Aorta (tissue), 5 donors: ENCODE measurements around the gene TCP11X1. TPM values are rescaled to one million over a fixed set of nuclear protein-coding genes. Genes with fewer than 3 reads are reported as not detected.
"Not testable (repeated sequence)": the region's sequence is repeated elsewhere in the genome, so short reads cannot be mapped to it uniquely, and the experiment has no call there.

Experiments used
- ATAC-seq: fragments of 200-7000 bp; cut with Tn5 transposase; one replicate; pipeline ENCODE4 v1.9.1; 2022; ENCODE audit warnings: moderate library complexity; ENCODE audit not compliant: low FRiP score
- DNase-seq, 2 donors: peaks; one replicate each; pipeline ENCODE4 v3.0.0-alpha.2; 2020
- H3K27ac ChIP-seq, 2 donors: one replicate each; pipeline ENCODE4 v1.5.1; 2013; ENCODE audit warnings: low read length in 2 of 2, mild to moderate bottlenecking in 2 of 2, moderate library complexity in 2 of 2, control low read depth in 1 of 2, inconsistent platforms in 1 of 2, low read depth in 1 of 2
- H3K27me3 ChIP-seq, 2 donors: one replicate each; pipeline ENCODE4 v1.6.1; 2013; ENCODE audit warnings: control low read depth in 1 of 2, low read length in 1 of 2, mild to moderate bottlenecking in 1 of 2, moderate library complexity in 1 of 2; ENCODE audit not compliant: insufficient read depth in 2 of 2, control insufficient read depth in 1 of 2
- H3K36me3 ChIP-seq, 2 donors: one replicate each; pipeline ENCODE4 v1.6.1; 2013; ENCODE audit warnings: control low read depth in 1 of 2, low read length in 1 of 2, mild to moderate bottlenecking in 1 of 2; ENCODE audit not compliant: insufficient read depth in 2 of 2, control insufficient read depth in 1 of 2
- H3K4me1 ChIP-seq, 2 donors: one replicate each; pipeline ENCODE4 v1.6.1; 2013; ENCODE audit warnings: low read length in 2 of 2, control low read depth in 1 of 2, mild to moderate bottlenecking in 1 of 2, moderate library complexity in 1 of 2; ENCODE audit not compliant: insufficient read depth in 2 of 2, control insufficient read depth in 1 of 2
- H3K4me3 ChIP-seq, 2 donors: one replicate each; pipeline ENCODE4 v1.5.1; 2013; ENCODE audit warnings: low read length in 2 of 2, control low read depth in 1 of 2, mild to moderate bottlenecking in 1 of 2
- H3K9me3 ChIP-seq: one replicate; pipeline ENCODE4 v1.6.1; 2013; ENCODE audit warnings: mild to moderate bottlenecking, low read length; ENCODE audit not compliant: control insufficient read depth
- WGBS, 2 donors: extraction: QIAGEN DNeasy Blood & Tissue Kit; methylation state at CpG; one replicate each; pipeline ENCODE4 v1.1.7; 2013; 5-methylcytosine and 5-hydroxymethylcytosine counted together
- intact Hi-C, 2 donors: fragments of 100-400 bp; cut with DNase I; formaldehyde crosslinking; loops; one replicate each; pipeline versions ENCODE4 v1.14.2 to v1.15.0; 2022
- long read RNA-seq, 2 donors: library from polyadenylated mRNA; unstranded; transcript quantifications; one replicate each; pipeline ENCODE4 v2.0.0, GENCODE V29; 2020 to 2021
- polyA plus RNA-seq, 2 donors: library from polyadenylated mRNA; stranded (reverse); fragments of 200-250 nt; gene quantifications; one replicate each; pipeline ENCODE4 v1.2.3, GENCODE V29; 2013
- total RNA-seq, 2 donors: library from RNA; stranded (reverse); fragmentation: NEBNext Ultra II Directional; extraction: Animal tissue kit (Norgen Biotek cat#: 25700); gene quantifications; one replicate each; pipeline ENCODE4 v1.2.1, GENCODE V29; 2021
- donor health status: healthy with polysubstance abuse.
- donor health status: Bipolar disorder and iron deficiency.
- donor health status: DM: no; HTN: no; CAD: no.
- donor health status: DM: no; HTN: no; CAD: no.
- donor health status: DM: yes; HTN: yes; CAD: no.

Gene TCP11X1
- not detected for total RNA-seq
- not detected for polyA plus RNA-seq
- long read RNA-seq, donor 1 = 0 reads
- long read RNA-seq, donor 2 = 0 reads

GRCh38 chrX:102214986-102215385 lies at the start of gene TCP11X1:
TSS of gene TCP11X1 (plus strand) at chrX:102215301.
- H3K4me1 ChIP-seq, H3K36me3 ChIP-seq, H3K27ac ChIP-seq, H3K27me3 ChIP-seq, H3K9me3 ChIP-seq, ATAC-seq, H3K4me3 ChIP-seq, intact Hi-C loops, DNase-seq: not testable (repeated sequence)
- no CpG with 5 or more reads among the region's 15 CpGs for WGBS, 2 donors

GRCh38 chrX:102185967-102186720 lies 29.0 kb upstream of the TCP11X1 start:
- WGBS, 2 donors = 60 to 85% methylated on average over 7 of the region's 7 CpGs
- no peaks in the 10 kb centered on the region for H3K36me3 ChIP-seq
- no peak overlapping the region for H3K4me3 ChIP-seq
- H3K4me1 ChIP-seq = no peaks in the 10 kb centered on the region
- no peaks in the 10 kb centered on the region for H3K27me3 ChIP-seq
- H3K9me3 ChIP-seq = no peaks in the 10 kb centered on the region
- ATAC-seq = no peak
- H3K27ac ChIP-seq = no peak overlapping the region
- DNase-seq = no peak
- intact Hi-C loops = no loop called here

- ATAC-seq, H3K36me3 ChIP-seq, H3K4me3 ChIP-seq, H3K4me1 ChIP-seq, intact Hi-C loops, H3K27me3 ChIP-seq, H3K9me3 ChIP-seq, DNase-seq, H3K27ac ChIP-seq: not testable (repeated sequence)
- WGBS, 2 donors = no CpG with 5 or more reads among the region's 5 CpGs
Measured at GRCh38 chrX:102207940-102208339, 7.2 kb upstream of the TCP11X1 start.

GRCh38 chrX:102216497-102216896 lies 1.4 kb downstream of the TCP11X1 start:
- WGBS, 2 donors = no CpG with 5 or more reads among the region's 3 CpGs

GRCh38 chrX:102235678-102236077 lies 20.6 kb downstream of the TCP11X1 start:
- DNase-seq, ATAC-seq, H3K9me3 ChIP-seq, H3K36me3 ChIP-seq, H3K4me1 ChIP-seq, H3K4me3 ChIP-seq, intact Hi-C loops, H3K27me3 ChIP-seq, H3K27ac ChIP-seq: not testable (repeated sequence)
- WGBS, 2 donors = 82 to 89% methylated on average over 5 of the region's 7 CpGs

More at GRCh38 chrX:102216497-102216896, 1.4 kb downstream of the TCP11X1 start:
- H3K9me3 ChIP-seq, DNase-seq, ATAC-seq, H3K36me3 ChIP-seq, intact Hi-C loops, H3K4me1 ChIP-seq, H3K27ac ChIP-seq, H3K4me3 ChIP-seq, H3K27me3 ChIP-seq: not testable (repeated sequence)

- ATAC-seq (peak; percentile 50), DNase-seq (peak in 1 of 2 donors; percentile 44)
- H3K27ac ChIP-seq, intact Hi-C loops, H3K4me1 ChIP-seq, H3K4me3 ChIP-seq, H3K9me3 ChIP-seq, H3K36me3 ChIP-seq, H3K27me3 ChIP-seq: not testable (repeated sequence)
- 79 to 83% methylated on average over 9 of the region's 15 CpGs for WGBS, 2 donors
Measured at GRCh38 chrX:102240265-102240664, 25.2 kb downstream of the TCP11X1 start.

GRCh38 chrX:102246893-102247292 lies 31.8 kb downstream of the TCP11X1 start, which contains the start of gene NXF2:
TSS of gene NXF2 (plus strand) at chrX:102247167. CDS start at chrX:102307079, 59,912 bp downstream.
- intact Hi-C loops, H3K4me1 ChIP-seq, ATAC-seq, H3K36me3 ChIP-seq, H3K27ac ChIP-seq, H3K27me3 ChIP-seq, H3K9me3 ChIP-seq, DNase-seq, H3K4me3 ChIP-seq: not testable (repeated sequence)
- no CpG with 5 or more reads among the region's 9 CpGs for WGBS, 2 donors

- H3K4me3 ChIP-seq, ATAC-seq, DNase-seq, H3K4me1 ChIP-seq, H3K27me3 ChIP-seq, H3K27ac ChIP-seq, H3K36me3 ChIP-seq, intact Hi-C loops, H3K9me3 ChIP-seq: not testable (repeated sequence)
- WGBS, 2 donors = no CpG with 5 or more reads among the region's 4 CpGs
Measured at GRCh38 chrX:102272231-102272630, 57.1 kb downstream of the TCP11X1 start.
